Measurements from ENCODE around the gene TRAF4. TPM values are rescaled to one million over a fixed set of nuclear protein-coding genes. Genes with fewer than 3 reads are reported as not detected.
"Not testable (repeated sequence)": the region's sequence is repeated elsewhere in the genome, so short reads cannot be mapped to it uniquely, and the experiment has no call there.

Gene TRAF4
- total and polyA plus RNA-seq, 7 donors = 1.4 to 6.7 (median 2.2) TPM

- no peak for DNase-seq
- Histone ChIP-seq H3K27me3 (ENCODE audit: insufficient read depth in 3 of 3, low read length in 2 of 3) (no peaks in the 10 kb centered on the region), H3K4me3 (no peak overlapping the region), H3K9me3 (no peaks in the 10 kb centered on the region), H3K27ac (no peak overlapping the region), H3K4me1 (no peaks in the 10 kb centered on the region), H3K36me3 (ENCODE audit: insufficient read depth in 1 of 2, low read depth in 1 of 2) (no peaks in the 10 kb centered on the region)
- intact Hi-C loops (cut with DNase I) = no loop called here
- ATAC-seq = peak; percentile 75 to 93 (median 90)
- WGBS, 3 donors = 40 to 60% (median 46%) methylated on average over 5 of the region's 5 CpGs
- no peak for TF ChIP-seq CTCF (IDR thresholded peaks at IDR 0.05)
These were observed 8.5 kb upstream of the TRAF4 start for GRCh38 chr17:28735242-28735722.

GRCh38 chr17:28735913-28736769 lies 7.7 kb upstream of the TRAF4 start:
- H3K36me3 ChIP-seq (ENCODE audit: insufficient read depth in 1 of 2, low read depth in 1 of 2); intact Hi-C loops (cut with DNase I); DNase-seq; H3K4me1 ChIP-seq; H3K4me3 ChIP-seq; H3K27me3 ChIP-seq (ENCODE audit: insufficient read depth in 3 of 3, low read length in 2 of 3); H3K27ac ChIP-seq; ATAC-seq; H3K9me3 ChIP-seq: not testable (repeated sequence)
- WGBS, 3 donors = 95 to 98% (median 96%) methylated on average over 3 to 5 of the region's 8 CpGs

GRCh38 chr17:28737316-28737715 lies 6.5 kb upstream of the TRAF4 start:
- H3K4me3 ChIP-seq = no peak overlapping the region
- intact Hi-C loops (cut with DNase I) = no loop called here
- DNase-seq (no peak), ATAC-seq (no peak)
- no peaks in the 10 kb centered on the region for H3K4me1 ChIP-seq
- H3K27ac ChIP-seq = no peak overlapping the region
- H3K27me3 ChIP-seq (ENCODE audit: insufficient read depth in 3 of 3, low read length in 2 of 3) = no peaks in the 10 kb centered on the region
- no peaks in the 10 kb centered on the region for H3K9me3 ChIP-seq
- 92 to 96% (median 92%) methylated on average over 12 of the region's 12 CpGs for WGBS, 3 donors
- TF ChIP-seq CTCF (IDR thresholded peaks at IDR 0.05) = no peak
- no peaks in the 10 kb centered on the region for H3K36me3 ChIP-seq (ENCODE audit: insufficient read depth in 1 of 2, low read depth in 1 of 2)

- no peak overlapping the region for H3K27ac ChIP-seq
- ATAC-seq = no peak
- H3K4me3 ChIP-seq = no peak overlapping the region
- H3K4me1 ChIP-seq = peaks cover 5% of the 10 kb centered on the region
- no peaks in the 10 kb centered on the region for H3K36me3 ChIP-seq (ENCODE audit: insufficient read depth in 1 of 2, low read depth in 1 of 2)
- peak in 1 of 2 donors; percentile 36 for DNase-seq
- no peaks in the 10 kb centered on the region for H3K27me3 ChIP-seq (ENCODE audit: insufficient read depth in 3 of 3, low read length in 2 of 3)
- H3K9me3 ChIP-seq = no peaks in the 10 kb centered on the region
- TF ChIP-seq CTCF (IDR thresholded peaks at IDR 0.05) = no peak
- intact Hi-C loops (cut with DNase I) = no loop called here
- 84 to 91% (median 89%) methylated on average over 22 of the region's 22 CpGs for WGBS, 3 donors
These were observed 5.8 kb upstream of the TRAF4 start for GRCh38 chr17:28737770-28738679.
